Kidney epithelial cell (primary cell): Measurements from ENCODE around the gene SLC25A47. TPM values are rescaled to one million over a fixed set of nuclear protein-coding genes. Genes with fewer than 3 reads are reported as not detected.
"Not testable (repeated sequence)": the region's sequence is repeated elsewhere in the genome, so short reads cannot be mapped to it uniquely, and the experiment has no call there.

Experiments used
- DNase-seq: peaks from one replicate; pipeline ENCODE4 v3.0.0-alpha.2; 2010; ENCODE audit warnings: low read depth
- H3K27me3 ChIP-seq: 2 replicates; pipeline ENCODE4 v1.6.0; 2011; ENCODE audit warnings: low read length; ENCODE audit not compliant: control insufficient read depth, insufficient read depth
- H3K36me3 ChIP-seq: 2 replicates; pipeline ENCODE4 v1.5.1; 2011; ENCODE audit warnings: low read length; ENCODE audit not compliant: control insufficient read depth, insufficient read depth
- H3K4me3 ChIP-seq: 2 replicates; pipeline ENCODE4 v1.5.1; 2011; ENCODE audit warnings: low read depth, mild to moderate bottlenecking, control low read depth, low read length
- CTCF ChIP-seq: IDR thresholded peaks from 2 replicates; pipeline ENCODE4 v1.5.1; 2011; ENCODE audit warnings: mild to moderate bottlenecking, moderate library complexity, low read length, control low read depth, inconsistent platforms; ENCODE audit not compliant: insufficient read depth, poor library complexity, severe bottlenecking
- total RNA-seq: library from RNA; depleted of rRNA; stranded (reverse); fragments of >200 nt; gene quantifications from 2 replicates; pipeline ENCODE4 v1.2.3, GENCODE V29; 2015

Gene SLC25A47
- total RNA-seq, 1 donor from 2014 or later, result not detected

GRCh38 chr14:100279563-100279962 lies 43.6 kb upstream of the SLC25A47 start:
- Histone ChIP-seq H3K36me3 (no peaks in the 10 kb centered on the region), H3K4me3 (no peak overlapping the region), H3K27me3 (no peaks in the 10 kb centered on the region)
- no peak for TF ChIP-seq CTCF
- no peak for DNase-seq

GRCh38 chr14:100281286-100282082 lies 41.7 kb upstream of the SLC25A47 start:
- Histone ChIP-seq H3K27me3 (no peaks in the 10 kb centered on the region), H3K36me3 (no peaks in the 10 kb centered on the region), H3K4me3 (no peak overlapping the region)
- no peak for TF ChIP-seq CTCF
- DNase-seq, result no peak

- Histone ChIP-seq H3K4me3 (no peak overlapping the region), H3K36me3 (no peaks in the 10 kb centered on the region), H3K27me3 (no peaks in the 10 kb centered on the region)
- no peak for TF ChIP-seq CTCF
- no peak for DNase-seq
These were observed 41.1 kb upstream of the SLC25A47 start for GRCh38 chr14:100282083-100282350.

GRCh38 chr14:100282766-100283419 lies 40.2 kb upstream of the SLC25A47 start:
- H3K36me3 ChIP-seq, result no peaks in the 10 kb centered on the region
- no peak for DNase-seq
- H3K27me3 ChIP-seq, result no peaks in the 10 kb centered on the region
- no peak overlapping the region for H3K4me3 ChIP-seq
- TF ChIP-seq CTCF, result no peak

- not testable (repeated sequence) for H3K4me3 ChIP-seq, H3K27me3 ChIP-seq, DNase-seq, H3K36me3 ChIP-seq
These were observed 39.7 kb upstream of the SLC25A47 start for GRCh38 chr14:100283436-100283835.

GRCh38 chr14:100283984-100284881 lies 38.9 kb upstream of the SLC25A47 start:
- Histone ChIP-seq H3K4me3 (no peak overlapping the region), H3K36me3 (no peaks in the 10 kb centered on the region)
- no peak for TF ChIP-seq CTCF

More at GRCh38 chr14:100283984-100284881, 38.9 kb upstream of the SLC25A47 start:
- no peaks in the 10 kb centered on the region for H3K27me3 ChIP-seq
- DNase-seq, result no peak
